OCI-LY7 (cell line): ENCODE results near the gene RAB40C.

ENCODE experiments used
- CTCF ChIP-seq: fragments of 200-600 bp; sonication (generic); conservative IDR thresholded peaks from 2 replicates; pipeline ENCODE4 v1.5.1; 2014; ENCODE audit warnings: mild to moderate bottlenecking, antibody characterized with exemption, low read length, moderate library complexity, mixed read lengths
- EZH2phosphoT487 ChIP-seq: fragments of 200-600 bp; sonication (generic); IDR thresholded peaks from 2 replicates; pipeline ENCODE4 v1.6.1; 2018; ENCODE audit warnings: low read depth, borderline replicate concordance, mild to moderate bottlenecking, mixed run types, antibody characterized with exemption, low read length, moderate library complexity, mixed read lengths

GRCh38 chr16:560701-561412, 29.0 kb upstream of the RAB40C start:
- TF ChIP-seq CTCF = no peak
- TF ChIP-seq EZH2phosphoT487 = no peak
